Liver (tissue), 9 donors: ENCODE results near the gene IGF2BP3. TPM values are rescaled to one million over a fixed set of nuclear protein-coding genes. Genes with fewer than 3 reads are reported as not detected.

Source experiments
- DNase-seq: peaks from one replicate; pipeline ENCODE4 v3.0.0-alpha.2; 2017; ENCODE audit warnings: low spot score
- H3K27ac ChIP-seq, 2 donors: one replicate each; pipeline ENCODE4 v1.7.0; 2013; ENCODE audit warnings: inconsistent platforms in 2 of 2, low read length in 2 of 2, control low read depth in 1 of 2, low read depth in 1 of 2, mild to moderate bottlenecking in 1 of 2
- H3K27me3 ChIP-seq, 4 donors: one replicate each; pipeline versions ENCODE4 v1.6.1 to v1.7.0; 2013; ENCODE audit warnings: low read length in 3 of 4, inconsistent platforms in 1 of 4, mild to moderate bottlenecking in 1 of 4, moderate library complexity in 1 of 4; ENCODE audit not compliant: control insufficient read depth in 4 of 4, insufficient read depth in 4 of 4
- H3K36me3 ChIP-seq, 4 donors: one replicate each; pipeline versions ENCODE4 v1.6.1 to v1.7.0; 2013; ENCODE audit warnings: low read length in 3 of 4, mild to moderate bottlenecking in 3 of 4, low read depth in 1 of 4, moderate library complexity in 1 of 4; ENCODE audit not compliant: control insufficient read depth in 4 of 4, insufficient read depth in 3 of 4
- H3K4me1 ChIP-seq, 4 donors: one replicate each; pipeline versions ENCODE4 v1.6.1 to v1.7.0; 2013; ENCODE audit warnings: low read length in 3 of 4, mild to moderate bottlenecking in 3 of 4, moderate library complexity in 1 of 4; ENCODE audit not compliant: control insufficient read depth in 4 of 4, insufficient read depth in 4 of 4
- H3K4me3 ChIP-seq, 3 donors: one replicate each; pipeline versions ENCODE4 v1.6.1 to v1.7.0; 2013; ENCODE audit warnings: low read length in 3 of 3, control low read depth in 1 of 3, low read depth in 1 of 3, mild to moderate bottlenecking in 1 of 3
- H3K9ac ChIP-seq, 2 donors: one replicate each; pipeline ENCODE4 v1.7.0; 2013; ENCODE audit warnings: low read length in 2 of 2, mild to moderate bottlenecking in 2 of 2, moderate library complexity in 2 of 2, control low read depth in 1 of 2, low read depth in 1 of 2
- H3K9me3 ChIP-seq, 4 donors: one replicate each; pipeline versions ENCODE4 v1.6.1 to v1.7.0; 2013; ENCODE audit warnings: low read length in 3 of 4; ENCODE audit not compliant: control insufficient read depth in 4 of 4
- EGR1 ChIP-seq, 2 donors: IDR thresholded peaks; 2 replicates each; pipeline ENCODE4 v1.6.1; 2016 to 2018; ENCODE audit warnings: antibody characterized with exemption in 2 of 2, low read depth in 2 of 2
- FOXA1 ChIP-seq: IDR thresholded peaks from 2 replicates; pipeline ENCODE4 v1.6.1; 2016; ENCODE audit warnings: antibody characterized with exemption
- FOXA2 ChIP-seq: IDR thresholded peaks from 2 replicates; pipeline ENCODE4 v1.6.1; 2016; ENCODE audit warnings: antibody characterized with exemption
- GABPA ChIP-seq, 2 donors: IDR thresholded peaks in 1 of 2; conservative IDR thresholded peaks in 1 of 2; 2 replicates each; pipeline ENCODE4 v1.6.1; 2016; ENCODE audit warnings: antibody characterized with exemption in 2 of 2, mild to moderate bottlenecking in 1 of 2, moderate library complexity in 1 of 2
- HNF4A ChIP-seq, 2 donors: conservative IDR thresholded peaks; 2 replicates each; pipeline ENCODE4 v1.6.1; 2016; ENCODE audit warnings: antibody characterized with exemption in 2 of 2, mild to moderate bottlenecking in 2 of 2
- HNF4G ChIP-seq: IDR thresholded peaks from 2 replicates; pipeline ENCODE4 v1.6.1; 2016; ENCODE audit warnings: antibody characterized with exemption
- JUND ChIP-seq, 2 donors: IDR thresholded peaks; 2 replicates each; pipeline ENCODE4 v1.6.1; 2016; ENCODE audit warnings: antibody characterized with exemption in 2 of 2
- NR2F2 ChIP-seq: IDR thresholded peaks from 2 replicates; pipeline ENCODE4 v1.6.1; 2016; ENCODE audit warnings: antibody characterized with exemption
- RAD21 ChIP-seq, 2 donors: IDR thresholded peaks; 2 replicates each; pipeline ENCODE4 v1.6.1; 2016; ENCODE audit warnings: antibody characterized with exemption in 2 of 2, mild to moderate bottlenecking in 2 of 2
- RXRA ChIP-seq, 2 donors: IDR thresholded peaks; 2 replicates each; pipeline ENCODE4 v1.6.1; 2017 to 2018; ENCODE audit warnings: antibody characterized with exemption in 2 of 2, mild to moderate bottlenecking in 1 of 2
- SP1 ChIP-seq: IDR thresholded peaks from 2 replicates; pipeline ENCODE4 v1.6.1; 2018; ENCODE audit warnings: antibody characterized with exemption, mild to moderate bottlenecking
- TAF1 ChIP-seq: conservative IDR thresholded peaks from 2 replicates; pipeline ENCODE4 v1.6.1; 2016; ENCODE audit warnings: antibody characterized with exemption, mild to moderate bottlenecking
- YY1 ChIP-seq: IDR thresholded peaks from 2 replicates; pipeline ENCODE4 v1.6.1; 2016; ENCODE audit warnings: antibody characterized with exemption, mild to moderate bottlenecking
- ZBTB33 ChIP-seq: IDR thresholded peaks from 2 replicates; pipeline ENCODE4 v1.6.1; 2016; ENCODE audit warnings: antibody characterized with exemption
- WGBS: extraction: QIAGEN DNeasy Blood & Tissue Kit; methylation state at CpG from one replicate; pipeline ENCODE4 v1.1.7; 2013; 5-methylcytosine and 5-hydroxymethylcytosine counted together
- polyA plus RNA-seq, 2 donors: library from polyadenylated mRNA; stranded (reverse) in 1 of 2; unstranded in 1 of 2; fragments of 200-250 nt in 1 of 2; fragments of >200 nt in 1 of 2; fragmentation: Nextera tagmentation in 1 of 2; extraction: Ambion mirVana in 1 of 2; gene quantifications; one replicate each; pipeline versions ENCODE4 v1.2.1 to v1.2.3, GENCODE V29; 2013 to 2015
- total RNA-seq, 2 donors: library from RNA; depleted of rRNA; stranded (reverse); fragments of >200 nt; gene quantifications; one replicate each; pipeline ENCODE4 v1.2.3, GENCODE V29; 2014
- TF ChIP-seq, protein P1 (sequence below): IDR thresholded peaks from 2 replicates; pipeline ENCODE4 v1.6.1; 2016; ENCODE audit warnings: antibody characterized with exemption
- TF ChIP-seq, protein P2 (sequence below): IDR thresholded peaks from 2 replicates; pipeline ENCODE4 v1.6.1; 2016; ENCODE audit warnings: antibody characterized with exemption
- TF ChIP-seq, protein P3 (sequence below): IDR thresholded peaks from 2 replicates; pipeline ENCODE4 v1.6.1; 2016; ENCODE audit warnings: antibody characterized with exemption, mild to moderate bottlenecking
- TF ChIP-seq, protein P4 (sequence below): fragments of 150-350 bp; IDR thresholded peaks from 2 replicates; pipeline ENCODE4 v1.5.1; 2017; ENCODE audit warnings: improper control_type of control experiment, low read depth, low read length; ENCODE audit not compliant: missing input control
- donor health status: healthy.
- donor health status: healthy.
- donor health status: healthy.
- donor health status: healthy.
- donor health status: healthy.

Gene IGF2BP3
- total and polyA plus RNA-seq, 4 donors = 0.17 to 28.4 (median 0.23) TPM; not detected in 1

- Histone ChIP-seq H3K36me3 (no peaks in the 10 kb centered on the region), H3K9ac (no peak overlapping the region), H3K27me3 (no peaks in the 10 kb centered on the region), H3K27ac (no peak overlapping the region), H3K4me1 (peaks cover 0 to 1% (median 0%) of the 10 kb centered on the region in 4 donors), H3K4me3 (no peak overlapping the region), H3K9me3 (no peaks in the 10 kb centered on the region)
- 82% methylated on average over 13 of the region's 13 CpGs for WGBS
- no peak for DNase-seq
- no peak for TF ChIP-seq TAF1
- no peak for TF ChIP-seq RXRA (IDR thresholded peaks at IDR 0.05)
- TF ChIP-seq, protein P1, sequence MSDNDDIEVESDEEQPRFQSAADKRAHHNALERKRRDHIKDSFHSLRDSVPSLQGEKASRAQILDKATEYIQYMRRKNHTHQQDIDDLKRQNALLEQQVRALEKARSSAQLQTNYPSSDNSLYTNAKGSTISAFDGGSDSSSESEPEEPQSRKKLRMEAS = no peak
- no peak for TF ChIP-seq GABPA (IDR thresholded peaks at IDR 0.05 in 1 of 2, conservative IDR thresholded peaks at IDR 0.05 in 1 of 2)
- TF ChIP-seq EGR1 (IDR thresholded peaks at IDR 0.05; ENCODE audit: low read depth in 2 of 2) = no peak
- TF ChIP-seq FOXA2 = no peak
- TF ChIP-seq SP1 = no peak
- no peak for TF ChIP-seq RAD21 (IDR thresholded peaks at IDR 0.05)
- no peak for TF ChIP-seq NR2F2
- TF ChIP-seq, protein P2, sequence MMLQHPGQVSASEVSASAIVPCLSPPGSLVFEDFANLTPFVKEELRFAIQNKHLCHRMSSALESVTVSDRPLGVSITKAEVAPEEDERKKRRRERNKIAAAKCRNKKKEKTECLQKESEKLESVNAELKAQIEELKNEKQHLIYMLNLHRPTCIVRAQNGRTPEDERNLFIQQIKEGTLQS = no peak
- no peak for TF ChIP-seq YY1
- no peak for TF ChIP-seq HNF4G
Observed at GRCh38 chr7:23486002-23486773, 15.9 kb upstream of the IGF2BP3 start.

- 94% methylated on average over 4 of the region's 4 CpGs for WGBS
- Histone ChIP-seq H3K4me3 (no peak overlapping the region), H3K27ac (no peak overlapping the region), H3K36me3 (no peaks in the 10 kb centered on the region), H3K9ac (no peak overlapping the region), H3K9me3 (no peaks in the 10 kb centered on the region), H3K27me3 (peaks cover 0 to 14% (median 6%) of the 10 kb centered on the region in 4 donors), H3K4me1 (no peaks in the 10 kb centered on the region)
- TF ChIP-seq, protein P3, sequence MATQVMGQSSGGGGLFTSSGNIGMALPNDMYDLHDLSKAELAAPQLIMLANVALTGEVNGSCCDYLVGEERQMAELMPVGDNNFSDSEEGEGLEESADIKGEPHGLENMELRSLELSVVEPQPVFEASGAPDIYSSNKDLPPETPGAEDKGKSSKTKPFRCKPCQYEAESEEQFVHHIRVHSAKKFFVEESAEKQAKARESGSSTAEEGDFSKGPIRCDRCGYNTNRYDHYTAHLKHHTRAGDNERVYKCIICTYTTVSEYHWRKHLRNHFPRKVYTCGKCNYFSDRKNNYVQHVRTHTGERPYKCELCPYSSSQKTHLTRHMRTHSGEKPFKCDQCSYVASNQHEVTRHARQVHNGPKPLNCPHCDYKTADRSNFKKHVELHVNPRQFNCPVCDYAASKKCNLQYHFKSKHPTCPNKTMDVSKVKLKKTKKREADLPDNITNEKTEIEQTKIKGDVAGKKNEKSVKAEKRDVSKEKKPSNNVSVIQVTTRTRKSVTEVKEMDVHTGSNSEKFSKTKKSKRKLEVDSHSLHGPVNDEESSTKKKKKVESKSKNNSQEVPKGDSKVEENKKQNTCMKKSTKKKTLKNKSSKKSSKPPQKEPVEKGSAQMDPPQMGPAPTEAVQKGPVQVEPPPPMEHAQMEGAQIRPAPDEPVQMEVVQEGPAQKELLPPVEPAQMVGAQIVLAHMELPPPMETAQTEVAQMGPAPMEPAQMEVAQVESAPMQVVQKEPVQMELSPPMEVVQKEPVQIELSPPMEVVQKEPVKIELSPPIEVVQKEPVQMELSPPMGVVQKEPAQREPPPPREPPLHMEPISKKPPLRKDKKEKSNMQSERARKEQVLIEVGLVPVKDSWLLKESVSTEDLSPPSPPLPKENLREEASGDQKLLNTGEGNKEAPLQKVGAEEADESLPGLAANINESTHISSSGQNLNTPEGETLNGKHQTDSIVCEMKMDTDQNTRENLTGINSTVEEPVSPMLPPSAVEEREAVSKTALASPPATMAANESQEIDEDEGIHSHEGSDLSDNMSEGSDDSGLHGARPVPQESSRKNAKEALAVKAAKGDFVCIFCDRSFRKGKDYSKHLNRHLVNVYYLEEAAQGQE = no peak
- no peak for TF ChIP-seq RAD21 (IDR thresholded peaks at IDR 0.05)
- no peak for TF ChIP-seq NR2F2
- no peak for TF ChIP-seq HNF4G
- TF ChIP-seq, protein P2 = no peak
- TF ChIP-seq, protein P1 = no peak
- no peak for TF ChIP-seq EGR1 (IDR thresholded peaks at IDR 0.05; ENCODE audit: low read depth in 2 of 2)
- no peak for TF ChIP-seq GABPA (IDR thresholded peaks at IDR 0.05 in 1 of 2, conservative IDR thresholded peaks at IDR 0.05 in 1 of 2)
- TF ChIP-seq TAF1 = no peak
- no peak for TF ChIP-seq FOXA1
- TF ChIP-seq RXRA (IDR thresholded peaks at IDR 0.05) = no peak
- TF ChIP-seq, protein P4, sequence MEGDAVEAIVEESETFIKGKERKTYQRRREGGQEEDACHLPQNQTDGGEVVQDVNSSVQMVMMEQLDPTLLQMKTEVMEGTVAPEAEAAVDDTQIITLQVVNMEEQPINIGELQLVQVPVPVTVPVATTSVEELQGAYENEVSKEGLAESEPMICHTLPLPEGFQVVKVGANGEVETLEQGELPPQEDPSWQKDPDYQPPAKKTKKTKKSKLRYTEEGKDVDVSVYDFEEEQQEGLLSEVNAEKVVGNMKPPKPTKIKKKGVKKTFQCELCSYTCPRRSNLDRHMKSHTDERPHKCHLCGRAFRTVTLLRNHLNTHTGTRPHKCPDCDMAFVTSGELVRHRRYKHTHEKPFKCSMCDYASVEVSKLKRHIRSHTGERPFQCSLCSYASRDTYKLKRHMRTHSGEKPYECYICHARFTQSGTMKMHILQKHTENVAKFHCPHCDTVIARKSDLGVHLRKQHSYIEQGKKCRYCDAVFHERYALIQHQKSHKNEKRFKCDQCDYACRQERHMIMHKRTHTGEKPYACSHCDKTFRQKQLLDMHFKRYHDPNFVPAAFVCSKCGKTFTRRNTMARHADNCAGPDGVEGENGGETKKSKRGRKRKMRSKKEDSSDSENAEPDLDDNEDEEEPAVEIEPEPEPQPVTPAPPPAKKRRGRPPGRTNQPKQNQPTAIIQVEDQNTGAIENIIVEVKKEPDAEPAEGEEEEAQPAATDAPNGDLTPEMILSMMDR = no peak
- no peak for TF ChIP-seq JUND (IDR thresholded peaks at IDR 0.05)
- TF ChIP-seq HNF4A (conservative IDR thresholded peaks at IDR 0.05) = no peak
- no peak for TF ChIP-seq FOXA2
- TF ChIP-seq YY1 = no peak
- no peak for TF ChIP-seq ZBTB33
- no peak for DNase-seq
Observed at GRCh38 chr7:23482686-23483085, 12.4 kb upstream of the IGF2BP3 start.
